Measurements from ENCODE around the gene CRYBB3. TPM values are rescaled to one million over a fixed set of nuclear protein-coding genes. Genes with fewer than 3 reads are reported as not detected.

Gene CRYBB3
- total RNA-seq (2021) (0.37 TPM in 1 of 2 replicates, not detected in the other), Bru-seq, nascent RNA (percentile 49 among the genes with signal in this experiment), BruChase-seq, experiment 1, labeled RNA remaining after a 2-hour chase (percentile 47 among the genes with signal in this experiment), BruChase-seq, experiment 2, labeled RNA remaining after a 6-hour chase (percentile 49 among the genes with signal in this experiment)
- long read RNA-seq, result 0 reads

DNA sequence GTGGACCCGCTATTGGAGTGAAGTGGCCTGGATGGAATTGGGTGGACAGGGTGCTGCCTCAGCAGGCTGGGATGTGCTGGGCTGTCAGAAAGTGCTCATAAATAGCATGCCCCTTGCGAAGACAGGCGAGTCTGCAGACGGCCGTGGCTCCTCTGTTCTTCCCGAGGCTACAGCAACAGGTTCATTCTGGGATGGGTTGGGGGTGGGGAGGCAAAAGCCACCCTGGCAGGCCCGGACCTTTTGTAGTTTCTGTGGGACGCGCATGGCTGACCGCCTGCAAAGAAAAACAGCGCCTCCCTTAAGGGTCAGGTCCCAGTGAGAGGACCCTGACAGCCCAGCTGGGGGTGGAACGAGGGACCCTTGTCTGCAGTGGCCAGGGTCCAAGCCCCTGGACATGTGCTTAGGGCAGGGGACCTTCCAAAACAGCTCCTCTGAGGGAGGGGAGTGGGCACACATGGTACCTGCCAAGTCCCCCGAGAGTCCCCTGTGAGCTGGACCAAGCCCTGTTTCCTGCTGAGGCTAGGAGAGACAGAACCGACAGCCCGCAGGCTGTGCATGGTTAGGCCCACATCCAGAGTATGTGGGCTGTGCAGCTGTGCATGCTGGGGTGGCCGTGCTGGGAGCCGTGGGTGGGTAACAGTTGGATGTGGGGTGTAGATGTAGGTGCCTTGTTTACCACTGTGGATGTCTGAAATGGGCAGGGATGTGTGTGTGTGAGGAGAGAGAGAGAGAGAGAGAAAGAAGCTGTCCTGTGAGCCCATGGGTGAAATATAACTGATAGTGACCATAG lies at the start of gene CRYBB3:
Gene CRYBB3 (plus strand): TSS at position 128 of the 790 bp plus-strand sequence. CDS start 1,539 bp downstream, outside the sequence.
- CTCF ChIA-PET, result no interaction called here

DNA sequence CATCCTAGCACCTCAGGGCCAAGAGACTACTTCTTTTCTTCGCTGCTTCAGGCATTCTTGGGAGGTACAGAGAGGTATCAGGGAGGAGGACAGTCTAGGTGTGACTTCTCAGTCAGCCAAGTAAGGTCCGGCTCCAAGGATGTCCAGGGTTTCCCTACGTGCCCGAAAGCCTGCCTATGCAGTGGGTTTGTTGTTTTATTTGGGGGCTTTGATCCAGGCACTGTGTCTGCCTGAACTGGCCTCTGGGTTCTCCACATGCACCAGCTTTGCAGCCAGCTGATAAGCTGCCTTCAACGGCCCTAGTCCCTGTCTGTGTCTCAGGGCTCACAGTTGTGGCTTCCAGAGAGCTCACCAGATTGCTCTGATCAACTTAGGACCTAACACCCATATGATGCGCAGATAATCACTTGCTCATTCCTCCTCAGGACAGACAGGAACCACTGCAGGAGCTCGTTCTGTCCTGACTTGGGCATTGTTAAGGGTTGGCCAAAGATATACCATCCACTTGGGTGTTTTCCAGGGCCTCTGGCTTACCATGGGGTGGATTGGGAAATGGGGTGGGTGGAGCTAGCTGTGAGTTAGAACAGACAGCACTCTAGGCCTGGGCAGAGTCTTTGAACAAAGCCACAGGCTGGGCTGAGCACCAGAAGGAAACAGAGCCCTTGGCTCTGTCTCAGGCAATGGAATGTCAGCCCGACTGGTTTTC lies 45.5 kb upstream of the CRYBB3 start:
- H3K27me3 ChIP-seq (replicated peaks; ENCODE audit: insufficient read depth, low read depth, low read length, poor library complexity), result no peaks in the 10 kb centered on the region
- no peaks in the 10 kb centered on the region for H3K9me3 ChIP-seq (ENCODE audit: low read depth, low read length, poor library complexity, severe bottlenecking)
- no TSS peak for BruUV-seq (replicated peaks)
- no peak overlapping the region for H3K27ac ChIP-seq (ENCODE audit: low read depth, low read length, poor library complexity, severe bottlenecking)
- H3K4me1 ChIP-seq (ENCODE audit: insufficient read depth, low read length, poor library complexity, severe bottlenecking), result peaks cover 6% of the 10 kb centered on the region
- H3K4me3 ChIP-seq (ENCODE audit: low read depth, low read length, poor library complexity, severe bottlenecking), result no peak overlapping the region
- ChIA-PET CTCF (no interaction called here), POLR2A (ENCODE audit: low non-redundant PET) (no interaction called here)
- peak; percentile 33 for DNase-seq (ENCODE audit: low spot score)
- intact Hi-C loops (cut with micrococcal nuclease; ENCODE audit: unreplicated experiment), result no loop called here
- TF ChIP-seq EZH2 (IDR thresholded peaks at IDR 0.05; ENCODE audit: borderline replicate concordance, low read depth, low read length, poor library complexity, severe bottlenecking), result no peak
- TF ChIP-seq, protein P1, sequence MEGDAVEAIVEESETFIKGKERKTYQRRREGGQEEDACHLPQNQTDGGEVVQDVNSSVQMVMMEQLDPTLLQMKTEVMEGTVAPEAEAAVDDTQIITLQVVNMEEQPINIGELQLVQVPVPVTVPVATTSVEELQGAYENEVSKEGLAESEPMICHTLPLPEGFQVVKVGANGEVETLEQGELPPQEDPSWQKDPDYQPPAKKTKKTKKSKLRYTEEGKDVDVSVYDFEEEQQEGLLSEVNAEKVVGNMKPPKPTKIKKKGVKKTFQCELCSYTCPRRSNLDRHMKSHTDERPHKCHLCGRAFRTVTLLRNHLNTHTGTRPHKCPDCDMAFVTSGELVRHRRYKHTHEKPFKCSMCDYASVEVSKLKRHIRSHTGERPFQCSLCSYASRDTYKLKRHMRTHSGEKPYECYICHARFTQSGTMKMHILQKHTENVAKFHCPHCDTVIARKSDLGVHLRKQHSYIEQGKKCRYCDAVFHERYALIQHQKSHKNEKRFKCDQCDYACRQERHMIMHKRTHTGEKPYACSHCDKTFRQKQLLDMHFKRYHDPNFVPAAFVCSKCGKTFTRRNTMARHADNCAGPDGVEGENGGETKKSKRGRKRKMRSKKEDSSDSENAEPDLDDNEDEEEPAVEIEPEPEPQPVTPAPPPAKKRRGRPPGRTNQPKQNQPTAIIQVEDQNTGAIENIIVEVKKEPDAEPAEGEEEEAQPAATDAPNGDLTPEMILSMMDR (conservative IDR thresholded peaks at IDR 0.05; ENCODE audit: low read depth, low read length), result no peak
- no peaks in the 10 kb centered on the region for H3K36me3 ChIP-seq (ENCODE audit: insufficient read depth, low read length, poor library complexity, severe bottlenecking)

More for the DNA sequence above, at the start of gene CRYBB3:
- Histone ChIP-seq H3K27me3 (replicated peaks; ENCODE audit: insufficient read depth, low read depth, low read length, poor library complexity) (no peaks in the 10 kb centered on the region), H3K4me3 (ENCODE audit: low read depth, low read length, poor library complexity, severe bottlenecking) (no peak within 1 kb of the TSS), H3K9me3 (ENCODE audit: low read depth, low read length, poor library complexity, severe bottlenecking) (no peaks in the 10 kb centered on the region), H3K36me3 (ENCODE audit: insufficient read depth, low read length, poor library complexity, severe bottlenecking) (no peaks in the 10 kb centered on the region), H3K27ac (ENCODE audit: low read depth, low read length, poor library complexity, severe bottlenecking) (no peak within 1 kb of the TSS), H3K4me1 (ENCODE audit: insufficient read depth, low read length, poor library complexity, severe bottlenecking) (no peaks in the 10 kb centered on the region)
- TF ChIP-seq EZH2 (IDR thresholded peaks at IDR 0.05; ENCODE audit: borderline replicate concordance, low read depth, low read length, poor library complexity, severe bottlenecking), result no peak
- TF ChIP-seq, protein P1 (conservative IDR thresholded peaks at IDR 0.05; ENCODE audit: low read depth, low read length), result no peak
- intact Hi-C loops (cut with micrococcal nuclease; ENCODE audit: unreplicated experiment), result no loop called here
- POLR2A ChIA-PET (ENCODE audit: low non-redundant PET), result no interaction called here
- no TSS peak for BruUV-seq (replicated peaks)
- no peak for DNase-seq (ENCODE audit: low spot score)

DNA sequence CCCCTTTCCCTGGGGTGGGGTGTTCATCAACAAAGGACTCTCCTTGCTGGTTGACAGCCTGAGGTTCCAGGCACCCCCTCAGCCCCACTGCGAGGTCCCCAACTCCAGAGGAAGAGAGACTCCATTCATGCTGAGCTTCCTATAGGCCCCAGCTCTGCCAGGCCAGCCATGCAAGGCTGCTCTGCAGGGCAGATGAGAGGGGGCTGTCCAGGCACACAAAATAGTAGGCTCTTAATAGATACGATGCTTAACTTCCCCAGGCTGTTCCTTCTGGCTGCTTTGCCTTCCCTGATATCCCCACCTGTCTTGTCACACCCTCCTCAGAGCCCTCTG lies 45.0 kb upstream of the CRYBB3 start:
- ChIA-PET CTCF (no interaction called here), POLR2A (ENCODE audit: low non-redundant PET) (no interaction called here)
- no TSS peak for BruUV-seq (replicated peaks)
- TF ChIP-seq, protein P1 (conservative IDR thresholded peaks at IDR 0.05; ENCODE audit: low read depth, low read length), result no peak
- TF ChIP-seq EZH2 (IDR thresholded peaks at IDR 0.05; ENCODE audit: borderline replicate concordance, low read depth, low read length, poor library complexity, severe bottlenecking), result no peak
- no peaks in the 10 kb centered on the region for H3K27me3 ChIP-seq (replicated peaks; ENCODE audit: insufficient read depth, low read depth, low read length, poor library complexity)
- no peak overlapping the region for H3K27ac ChIP-seq (ENCODE audit: low read depth, low read length, poor library complexity, severe bottlenecking)
- DNase-seq (ENCODE audit: low spot score), result no peak
- no peaks in the 10 kb centered on the region for H3K9me3 ChIP-seq (ENCODE audit: low read depth, low read length, poor library complexity, severe bottlenecking)
- no peaks in the 10 kb centered on the region for H3K36me3 ChIP-seq (ENCODE audit: insufficient read depth, low read length, poor library complexity, severe bottlenecking)
- intact Hi-C loops (cut with micrococcal nuclease; ENCODE audit: unreplicated experiment), result no loop called here
- no peak overlapping the region for H3K4me3 ChIP-seq (ENCODE audit: low read depth, low read length, poor library complexity, severe bottlenecking)
- H3K4me1 ChIP-seq (ENCODE audit: insufficient read depth, low read length, poor library complexity, severe bottlenecking), result peaks cover 6% of the 10 kb centered on the region
